H1 (cell line): ENCODE data around the gene GRK5. TPM values are rescaled to one million over a fixed set of nuclear protein-coding genes. Genes with fewer than 3 reads are reported as not detected.

Experiments
- CTCF ChIA-PET: fragments of 300-600 bp; sonication (Branson Sonifier 250); formaldehyde crosslinking; loops from one replicate; lab custom pipeline; 2021; ENCODE audit not compliant: partially characterized antibody; lab: Charles Lee
- POLR2A ChIA-PET: fragments of 300-600 bp; sonication (Branson Sonifier 250); formaldehyde crosslinking; loops from one replicate; lab custom pipeline; 2021; ENCODE audit warnings: inconsistent platforms; ENCODE audit not compliant: partially characterized antibody; lab: Charles Lee
- DNase-seq, 2 experiments: peaks; one replicate each; pipeline versions ENCODE4 v3.0.0 to v3.0.0-alpha.2; 2010 to 2022; ENCODE audit warnings: low spot score in 2 of 2, low read depth in 1 of 2, mixed read lengths in 1 of 2
- FAIRE-seq: peaks from 2 replicates; lab custom pipeline; 2011; peaks lifted over from hg19 to GRCh38; lab: Jason Lieb, UNC
- H2AFZ ChIP-seq: 2 replicates; pipeline ENCODE4 v1.8.1; 2012; ENCODE audit warnings: low read length, inconsistent platforms
- H2AK5ac ChIP-seq: 2 replicates; pipeline ENCODE4 v1.6.1; 2013; ENCODE audit warnings: low read depth, low read length
- H2BK120ac ChIP-seq: replicated peaks from 2 replicates; pipeline ENCODE3; 2013; ENCODE audit warnings: low read depth, low read length, inconsistent platforms
- H2BK12ac ChIP-seq: 2 replicates; pipeline ENCODE4 v1.6.1; 2013; ENCODE audit warnings: low read depth, low read length
- H2BK15ac ChIP-seq: 2 replicates; pipeline ENCODE4 v1.6.1; 2013; ENCODE audit warnings: low read length
- H2BK20ac ChIP-seq: 2 replicates; pipeline ENCODE4 v1.6.1; 2013; ENCODE audit warnings: low read length
- H2BK5ac ChIP-seq: 2 replicates; pipeline ENCODE4 v1.6.1; 2013; ENCODE audit warnings: low read depth, low read length
- H3K14ac ChIP-seq: 2 replicates; pipeline ENCODE4 v1.6.1; 2013; ENCODE audit warnings: inconsistent platforms; ENCODE audit not compliant: insufficient read length
- H3K18ac ChIP-seq: 2 replicates; pipeline ENCODE4 v1.6.1; 2013; ENCODE audit warnings: low read length; ENCODE audit errors: extremely low read depth
- H3K23ac ChIP-seq: 2 replicates; pipeline ENCODE4 v1.6.1; 2013; ENCODE audit warnings: inconsistent platforms; ENCODE audit not compliant: insufficient read length
- H3K23me2 ChIP-seq: 2 replicates; pipeline ENCODE4 v1.6.1; 2013; ENCODE audit warnings: low read depth, low read length
- H3K27ac ChIP-seq: 2 replicates; pipeline ENCODE4 v1.6.1; 2011; ENCODE audit warnings: low read depth, low read length, inconsistent platforms
- H3K27me3 ChIP-seq, 4 experiments: replicated peaks in 1 of 4; 1 replicate in 1 of 4; 2 replicates in 3 of 4; pipeline versions ENCODE4 v1.6.1 to v1.8.1; 2011 to 2013; ENCODE audit warnings: low read length in 3 of 4, mild to moderate bottlenecking in 3 of 4, inconsistent platforms in 2 of 4, mixed read lengths in 2 of 4, moderate library complexity in 1 of 4; ENCODE audit not compliant: control insufficient read depth in 3 of 4, insufficient read depth in 3 of 4; ENCODE audit errors: extremely low read depth in 1 of 4
- H3K36me3 ChIP-seq, 4 experiments: 2 replicates each; pipeline versions ENCODE4 v1.6.1 to v1.8.1; 2011 to 2013; ENCODE audit warnings: mild to moderate bottlenecking in 4 of 4, low read length in 3 of 4, moderate library complexity in 2 of 4, control low read depth in 1 of 4, inconsistent platforms in 1 of 4; ENCODE audit not compliant: insufficient read depth in 4 of 4, control insufficient read depth in 2 of 4
- H3K4ac ChIP-seq: replicated peaks from 2 replicates; pipeline ENCODE3; 2013; ENCODE audit warnings: low read length, low read depth, mixed read lengths, inconsistent platforms; ENCODE audit not compliant: insufficient read length
- H3K4me1 ChIP-seq, 4 experiments: replicated peaks in 1 of 4; 1 replicate in 1 of 4; 2 replicates in 3 of 4; pipeline versions ENCODE4 v1.6.1 to v1.8.1; 2011 to 2013; ENCODE audit warnings: low read length in 3 of 4, inconsistent platforms in 2 of 4, mixed read lengths in 1 of 4; ENCODE audit not compliant: insufficient read depth in 4 of 4, control insufficient read depth in 3 of 4
- H3K4me2 ChIP-seq, 2 experiments: 2 replicates each; pipeline versions ENCODE4 v1.6.1 to v1.8.1; 2011 to 2013; ENCODE audit warnings: low read depth in 2 of 2, low read length in 2 of 2, control low read depth in 1 of 2, inconsistent platforms in 1 of 2, mild to moderate bottlenecking in 1 of 2; ENCODE audit not compliant: insufficient read depth in 1 of 2
- H3K4me3 ChIP-seq, 4 experiments: fragments of 200-600, 300-600 bp in 1 of 4; sonication (generic), shearing (Covaris generic), sonication (Bioruptor Twin) in 1 of 4; 2 replicates each; pipeline versions ENCODE4 v1.5.1 to v1.8.1; 2011 to 2016; ENCODE audit warnings: low read length in 4 of 4, low read depth in 3 of 4, control low read depth in 2 of 4, inconsistent platforms in 2 of 4, mild to moderate bottlenecking in 2 of 4, mixed read lengths in 1 of 4, moderate library complexity in 1 of 4; ENCODE audit not compliant: insufficient read depth in 2 of 4; ENCODE audit errors: extremely low read depth in 1 of 4
- H3K56ac ChIP-seq: replicated peaks from 2 replicates; pipeline ENCODE3; 2013; ENCODE audit warnings: low read depth, mild to moderate bottlenecking, mixed read lengths, low read length, inconsistent platforms; ENCODE audit not compliant: insufficient read length
- H3K79me1 ChIP-seq: 2 replicates; pipeline ENCODE4 v1.6.1; 2013; ENCODE audit warnings: low read depth, low read length, control low read depth
- H3K79me2 ChIP-seq, 2 experiments: 2 replicates each; pipeline versions ENCODE4 v1.6.1 to v1.8.1; 2012 to 2013; ENCODE audit warnings: low read length in 2 of 2, mild to moderate bottlenecking in 2 of 2, inconsistent platforms in 1 of 2; ENCODE audit not compliant: insufficient read depth in 2 of 2, control insufficient read depth in 1 of 2
- H3K9ac ChIP-seq, 4 experiments: replicated peaks in 1 of 4; 1 replicate in 1 of 4; 2 replicates in 3 of 4; pipeline versions ENCODE4 v1.6.1 to v1.8.1; 2011 to 2013; ENCODE audit warnings: low read depth in 3 of 4, low read length in 3 of 4, control low read depth in 2 of 4, mild to moderate bottlenecking in 2 of 4, moderate library complexity in 2 of 4, inconsistent platforms in 1 of 4; ENCODE audit errors: extremely low read depth in 1 of 4
- H3K9me3 ChIP-seq, 2 experiments: 2 replicates each; pipeline versions ENCODE4 v1.6.1 to v1.8.1; 2012 to 2013; ENCODE audit warnings: mild to moderate bottlenecking in 2 of 2, moderate library complexity in 2 of 2, control low read depth in 1 of 2, inconsistent platforms in 1 of 2, low read depth in 1 of 2, low read length in 1 of 2, mixed read lengths in 1 of 2; ENCODE audit not compliant: insufficient read depth in 2 of 2
- H4K20me1 ChIP-seq, 2 experiments: replicated peaks in 1 of 2; 2 replicates each; pipeline versions ENCODE3 to v1.8.1; 2011 to 2013; ENCODE audit warnings: inconsistent platforms in 2 of 2, low read length in 2 of 2, mild to moderate bottlenecking in 1 of 2; ENCODE audit not compliant: insufficient read depth in 2 of 2, control insufficient read depth in 1 of 2
- H4K5ac ChIP-seq: 2 replicates; pipeline ENCODE4 v1.6.1; 2013; ENCODE audit warnings: low read length, low read depth, mixed read lengths, inconsistent platforms; ENCODE audit not compliant: insufficient read length
- H4K8ac ChIP-seq: 2 replicates; pipeline ENCODE4 v1.8.0; 2013; ENCODE audit warnings: mild to moderate bottlenecking, moderate library complexity, low read length, inconsistent platforms; ENCODE audit not compliant: insufficient read depth; ENCODE audit errors: extremely low read depth
- H4K91ac ChIP-seq: replicated peaks from 2 replicates; pipeline ENCODE3; 2013; ENCODE audit warnings: low read length, mixed read lengths, inconsistent platforms; ENCODE audit not compliant: insufficient read length
- WGBS, 2 experiments: shearing (Covaris generic) in 1 of 2; methylation state at CpG; one replicate each; pipeline versions ENCODE4 v1.1.6 to v1.1.7; 2013 to 2015; ENCODE audit warnings: low lambda C conversion rate in 2 of 2, mixed read lengths in 2 of 2, inconsistent platforms in 1 of 2, low coverage in 1 of 2, missing lambda C conversion rate in 1 of 2; ENCODE audit not compliant: insufficient replicate concordance in 2 of 2, insufficient coverage in 1 of 2, insufficient read length in 1 of 2; ENCODE audit errors: extremely low coverage in 1 of 2, missing lambda C conversion rate in 1 of 2; 5-methylcytosine and 5-hydroxymethylcytosine counted together
- polyA plus RNA-seq, 7 experiments: library from polyadenylated mRNA; depleted of rRNA in 3 of 7; stranded (reverse) in 5 of 7; unstranded in 2 of 7; fragments of >200 nt in 5 of 7; fragments of 200-250 nt in 2 of 7; gene quantifications; 1 replicate in 5 of 7; 2 replicates in 1 of 7; 4 replicates in 1 of 7; pipeline versions ENCODE4 v1.2.1 to v1.2.3, GENCODE V29; 2011 to 2013; ENCODE audit warnings: missing spikeins in 2 of 7, mixed read lengths in 2 of 7
- total RNA-seq: library from RNA; stranded (reverse); fragmentation: NEBNext Ultra II Directional; extraction: Animal tissue kit (Norgen Biotek cat#: 25700); gene quantifications from 2 replicates; pipeline ENCODE4 v1.2.1, GENCODE V29; 2021

The GRK5 gene
- total and polyA plus RNA-seq, 2 of the 8 experiments (the other 6 are each of a cell fraction or from before 2014, with no cell fraction given) = 0.54 to 2.5 TPM

DNA sequence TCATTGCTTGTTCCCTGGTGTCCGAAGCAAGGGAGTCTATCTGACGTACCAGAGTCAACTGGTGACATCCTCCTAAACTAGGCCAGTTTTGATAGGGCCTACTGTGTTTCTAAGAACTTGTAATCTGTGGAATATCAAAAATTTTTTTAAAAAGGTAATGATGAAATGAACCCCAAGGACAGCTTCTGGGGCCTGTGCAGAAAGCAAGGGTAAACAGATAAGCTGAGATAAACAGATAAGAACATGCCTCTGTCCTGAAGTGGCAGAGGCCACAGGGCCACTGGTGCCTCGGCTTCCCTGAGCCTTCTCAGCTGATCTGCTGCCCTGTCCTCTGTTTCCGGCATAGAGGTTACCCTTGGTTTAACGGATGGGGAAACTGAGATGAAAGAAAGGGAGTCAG lies 8.8 kb downstream of the GRK5 start:
- H4K5ac ChIP-seq = no peak overlapping the region
- no peak for DNase-seq
- H3K9ac ChIP-seq = no peak overlapping the region
- no peaks in the 10 kb centered on the region for H3K79me1 ChIP-seq
- H3K56ac ChIP-seq = no peak overlapping the region
- H2BK120ac ChIP-seq = no peak overlapping the region
- no peak overlapping the region for H2BK12ac ChIP-seq
- H3K9me3 ChIP-seq = no peaks in the 10 kb centered on the region
- no peak overlapping the region for H3K4me3 ChIP-seq
- no peak overlapping the region for H2BK20ac ChIP-seq
- H4K8ac ChIP-seq = no peak overlapping the region
- FAIRE-seq = no peak
- H3K23ac ChIP-seq = no peak overlapping the region
- ChIA-PET POLR2A (no interaction called here), CTCF (interaction anchor here (0.8 to 2.8 kb wide), 3 partner anchors 17 to 229 kb away, joined by 3 to 15 read pairs (median 3); no protein-coding TSS in a partner anchor)
- no peak overlapping the region for H3K4me2 ChIP-seq
- H3K23me2 ChIP-seq = no peaks in the 10 kb centered on the region
- no peaks in the 10 kb centered on the region for H4K20me1 ChIP-seq
- no peak overlapping the region for H2AK5ac ChIP-seq
- no peak overlapping the region for H3K27ac ChIP-seq
- no peaks in the 10 kb centered on the region for H3K79me2 ChIP-seq
- no peak overlapping the region for H2AFZ ChIP-seq
- H2BK5ac ChIP-seq = no peak overlapping the region
- WGBS, 2 experiments = 99% methylated on average over 5 of the region's 5 CpGs; no CpG with 5 or more reads in 1 of the 2 experiments
- peaks cover 0 to 15% (median 5%) of the 10 kb centered on the region in 4 experiments for H3K4me1 ChIP-seq
- no peak overlapping the region for H3K4ac ChIP-seq
- no peaks in the 10 kb centered on the region for H3K36me3 ChIP-seq
- H3K27me3 ChIP-seq = 0 out of 7 replicates have a peak, but pooled peaks cover 0 to 2% (median 0%) of the 10 kb centered on the region in 4 experiments
- no peak overlapping the region for H2BK15ac ChIP-seq
- no peak overlapping the region for H4K91ac ChIP-seq
- no peak overlapping the region for H3K18ac ChIP-seq
- no peak overlapping the region for H3K14ac ChIP-seq
